Hepatic stellate cell (primary cell): ENCODE measurements around the gene CCNQ.
"Not testable (repeated sequence)": the region's sequence is repeated elsewhere in the genome, so short reads cannot be mapped to it uniquely, and the experiment has no call there.

Experiments used
- DNase-seq: peaks from one replicate; pipeline ENCODE4 v3.0.0; 2011; ENCODE audit warnings: low spot score

CCNQ gene

DNA sequence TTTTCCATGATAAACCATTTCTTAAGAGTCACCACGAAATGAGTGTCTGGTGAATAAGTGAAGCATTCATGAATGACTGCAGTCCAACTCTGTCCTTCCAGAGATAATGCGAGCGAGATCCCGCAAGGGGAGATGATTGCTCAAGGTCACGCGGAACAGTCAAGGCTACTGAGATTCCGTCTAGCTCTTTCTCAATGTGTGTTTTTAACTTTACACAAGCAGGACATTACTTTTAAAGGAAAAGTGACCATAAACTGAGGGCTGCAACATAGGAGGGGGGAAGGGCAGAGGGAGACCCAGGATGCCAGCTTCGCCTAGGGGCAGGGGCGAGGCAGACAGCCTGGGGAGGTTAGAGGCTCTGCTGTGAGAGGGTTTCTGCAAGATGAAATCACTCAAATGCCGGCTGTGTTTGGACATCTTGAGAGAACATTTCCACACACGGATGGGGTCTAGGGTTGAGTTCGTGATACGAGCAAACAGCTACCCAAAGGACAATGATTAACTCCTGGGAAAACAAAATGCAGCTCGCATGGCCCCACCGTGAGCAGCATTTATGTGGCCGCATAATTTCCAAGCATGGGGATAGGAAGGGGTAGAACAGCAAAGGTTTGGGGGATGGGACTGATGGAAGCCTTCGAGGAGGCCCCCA is 23.8 kb upstream of the CCNQ start:
- no peak for DNase-seq

DNA sequence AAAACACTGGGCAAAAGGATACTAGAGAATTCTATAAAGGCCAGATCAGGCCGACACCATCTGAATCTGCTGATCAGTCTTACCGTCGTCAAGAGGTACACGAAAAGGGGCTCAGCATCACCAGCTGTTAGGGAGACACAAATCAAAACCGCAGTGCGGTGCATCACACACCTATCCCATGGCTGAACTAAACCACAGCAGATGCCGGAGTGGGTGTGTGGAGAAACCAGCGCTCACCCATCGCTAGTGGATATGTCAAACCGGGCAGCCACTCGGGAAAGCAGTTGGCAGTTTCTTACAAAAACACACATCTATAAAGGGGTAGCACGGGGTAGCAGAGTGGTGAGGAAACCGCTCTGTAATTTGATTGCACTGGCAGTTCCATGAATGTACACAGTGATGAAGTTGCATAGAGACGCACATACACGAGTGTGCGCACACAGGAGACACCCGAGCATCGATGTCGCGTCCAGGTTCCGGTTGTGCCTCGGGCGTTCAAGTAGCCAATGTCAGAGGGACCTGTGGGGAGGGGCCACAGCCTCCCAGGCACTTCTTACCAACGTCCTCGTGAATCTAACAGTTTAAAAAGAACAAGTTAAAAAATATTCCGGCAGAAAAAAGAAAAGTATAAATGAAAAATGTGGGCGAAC is 23.1 kb upstream of the CCNQ start:
- DNase-seq: no peak

DNA sequence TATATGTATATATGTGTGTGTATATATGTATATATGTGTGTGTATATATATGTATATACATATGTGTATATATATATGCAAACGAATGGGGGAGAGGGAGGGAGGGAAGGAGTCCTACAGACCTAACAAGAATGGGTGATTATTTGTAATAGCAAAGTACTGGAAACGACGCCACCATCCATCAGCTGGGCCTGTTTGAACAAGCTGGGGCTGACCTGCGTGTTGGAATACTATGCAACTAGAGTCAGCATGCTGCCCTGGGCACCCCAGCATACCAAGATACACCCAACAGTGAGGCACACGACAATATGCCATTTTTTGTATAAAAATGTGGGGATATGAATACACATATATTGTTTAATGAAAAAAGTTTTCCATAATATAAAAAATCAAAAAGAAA is 21.6 kb upstream of the CCNQ start:
- no peak for DNase-seq

DNA sequence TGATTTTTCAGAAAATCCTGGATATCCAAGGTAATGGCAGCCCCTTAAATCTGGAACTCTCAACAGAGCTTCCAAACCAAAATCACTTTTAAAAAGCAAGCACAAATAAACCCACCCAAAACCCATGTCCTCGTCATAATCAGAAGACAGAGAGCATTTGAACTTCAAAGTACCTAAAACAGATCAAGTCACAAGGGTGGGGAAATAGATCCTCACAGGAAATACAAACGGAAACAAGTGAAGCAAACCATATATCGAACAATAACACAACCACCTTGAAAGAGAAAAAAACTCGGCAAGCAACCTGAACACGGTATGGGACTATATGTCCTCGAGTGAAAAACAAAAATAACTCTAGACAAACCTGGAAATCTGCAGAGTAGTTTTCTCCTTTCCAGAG is 15.9 kb upstream of the CCNQ start:
- DNase-seq: no peak

DNA sequence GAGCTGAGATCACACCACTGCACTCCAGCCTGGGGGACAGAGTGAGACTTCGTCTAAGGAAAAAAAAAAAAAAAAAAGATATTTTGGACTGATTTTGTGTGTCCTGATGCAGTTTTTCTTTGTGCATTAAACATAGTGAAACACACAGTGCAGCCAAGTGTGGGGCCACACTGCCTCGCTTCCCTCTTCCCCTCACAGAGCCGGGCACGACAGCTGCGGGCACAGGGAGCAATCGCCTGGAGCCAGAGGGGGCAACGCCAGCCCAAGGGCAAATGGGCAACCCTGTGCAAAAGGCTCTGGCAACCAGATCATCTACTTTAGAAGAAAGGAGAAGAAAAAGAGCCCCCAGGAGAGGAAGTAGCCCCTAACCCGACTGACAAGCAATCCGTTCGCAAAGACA is 13.5 kb upstream of the CCNQ start:
- DNase-seq: no peak

DNA sequence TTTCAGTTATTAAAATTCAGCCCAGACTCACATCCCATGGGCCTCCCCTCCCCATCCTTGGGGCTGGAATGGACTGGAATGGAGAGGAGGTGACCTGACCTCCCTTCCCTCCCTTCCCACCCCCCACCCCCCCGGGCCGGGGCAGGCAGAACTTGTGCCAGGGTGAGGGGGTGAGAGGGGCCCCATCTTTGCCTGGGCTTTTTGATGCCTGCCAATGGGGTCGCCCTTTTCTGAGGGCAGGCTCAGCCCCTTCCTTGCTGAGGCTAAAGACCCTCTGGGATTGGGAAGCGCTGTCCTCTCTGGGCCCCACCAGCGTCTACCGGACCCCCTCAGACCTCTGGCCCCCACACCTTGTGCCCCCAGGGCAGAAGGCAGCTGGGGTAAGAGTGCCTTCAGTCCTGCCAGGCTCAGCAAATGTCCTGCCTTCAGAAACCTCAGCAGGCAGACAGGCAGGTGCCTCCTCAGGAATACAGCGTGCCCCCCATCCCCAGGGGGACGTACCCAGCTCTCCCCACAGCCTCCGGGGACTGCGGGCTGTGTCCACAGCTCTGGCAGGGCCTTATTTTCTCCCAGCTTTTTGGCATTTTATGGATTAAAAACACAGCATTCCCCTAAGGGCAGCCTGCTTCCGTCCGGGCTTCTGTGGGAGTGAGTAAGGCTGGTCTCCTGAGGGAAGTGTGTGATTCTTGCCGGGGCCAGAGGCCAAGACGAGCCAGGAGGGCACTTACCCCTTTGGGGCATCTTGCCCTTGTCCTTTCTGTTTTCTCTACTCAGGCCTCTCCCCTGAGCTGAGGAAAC is 12.6 kb upstream of the CCNQ start:
- peak; percentile 41 for DNase-seq

DNA sequence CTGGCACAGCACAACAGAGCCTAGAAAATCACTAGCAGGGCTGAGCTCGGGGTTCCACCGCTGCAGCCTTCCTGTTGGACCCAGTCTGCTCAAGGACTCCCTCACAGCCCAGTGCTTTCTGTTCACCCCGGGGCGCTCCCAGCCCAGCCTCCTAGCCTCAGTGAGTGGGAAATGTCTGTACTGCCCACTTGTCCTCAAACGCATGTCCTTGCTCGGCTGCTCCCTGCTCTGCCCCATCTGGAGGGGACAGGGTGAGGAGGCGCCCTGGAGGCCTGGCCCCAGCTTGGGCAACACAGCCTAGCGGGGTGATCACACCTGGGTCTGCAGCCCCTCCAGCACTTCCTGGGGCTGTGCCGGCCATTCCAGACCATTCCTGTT is 11.9 kb upstream of the CCNQ start:
- DNase-seq: no peak

DNA sequence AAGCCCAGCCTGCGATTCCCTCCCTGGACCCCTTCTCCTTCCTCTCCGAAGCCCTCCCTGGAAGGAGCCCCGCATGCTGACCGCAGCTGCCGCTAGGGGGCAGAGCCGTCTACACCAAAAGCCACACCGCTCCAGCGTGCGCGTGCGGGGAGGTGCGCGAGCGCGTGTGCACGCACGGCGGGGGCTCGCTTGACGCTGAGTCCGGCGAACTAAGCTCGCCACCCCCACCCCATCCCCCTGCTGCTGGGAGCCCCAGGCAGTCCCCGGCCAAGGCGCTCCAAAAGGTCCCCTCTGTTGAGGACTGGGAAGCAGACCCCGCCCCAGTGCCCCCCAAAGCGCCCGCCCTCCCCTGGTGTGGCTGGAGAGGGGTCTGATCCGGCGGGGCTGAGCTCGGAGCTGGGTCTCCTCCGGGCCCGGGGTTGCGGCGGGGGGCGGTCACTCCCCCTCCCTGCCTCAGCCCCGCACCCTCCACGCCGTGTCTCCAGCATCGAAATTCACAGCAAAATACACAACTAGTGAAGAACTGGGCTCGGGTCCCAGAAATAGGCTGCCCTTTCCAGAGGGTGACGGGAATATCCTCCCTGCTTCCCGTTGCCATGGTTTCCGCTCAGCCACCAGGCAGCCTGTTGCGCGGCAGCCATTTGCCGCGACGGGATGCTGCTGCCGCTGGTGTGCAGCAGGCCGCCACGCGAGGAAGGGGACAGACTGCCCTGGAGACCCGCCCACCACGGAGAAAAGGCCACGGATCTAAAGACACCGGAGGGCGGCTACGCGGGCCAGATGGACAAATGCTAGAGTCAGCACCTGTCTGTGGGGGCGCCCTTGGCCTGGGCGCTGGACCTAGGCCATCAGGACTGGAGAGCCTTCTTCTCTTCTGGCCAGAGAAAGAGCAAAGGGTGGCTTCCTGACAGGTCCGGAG is 11.2 kb upstream of the CCNQ start:
- peak; percentile 68 for DNase-seq

DNA sequence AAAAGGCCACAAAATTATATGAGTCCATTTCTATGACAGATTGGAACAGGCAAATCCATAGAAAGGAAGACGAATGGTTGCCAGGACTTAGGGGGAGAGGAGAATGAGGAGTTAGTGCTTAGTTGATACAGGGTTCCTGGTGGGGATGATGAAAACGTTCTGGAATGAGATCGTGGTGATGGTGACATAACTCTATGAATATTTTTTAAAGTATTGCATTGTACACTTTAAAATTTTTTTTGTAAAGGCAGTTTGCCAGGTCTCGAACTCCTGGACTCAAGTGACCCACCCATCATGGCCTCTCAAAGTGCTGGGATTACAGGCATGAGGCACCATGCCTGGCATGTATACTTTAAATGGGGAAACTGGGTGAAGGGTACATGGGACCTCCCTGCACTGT is 9.9 kb upstream of the CCNQ start:
- no peak for DNase-seq

DNA sequence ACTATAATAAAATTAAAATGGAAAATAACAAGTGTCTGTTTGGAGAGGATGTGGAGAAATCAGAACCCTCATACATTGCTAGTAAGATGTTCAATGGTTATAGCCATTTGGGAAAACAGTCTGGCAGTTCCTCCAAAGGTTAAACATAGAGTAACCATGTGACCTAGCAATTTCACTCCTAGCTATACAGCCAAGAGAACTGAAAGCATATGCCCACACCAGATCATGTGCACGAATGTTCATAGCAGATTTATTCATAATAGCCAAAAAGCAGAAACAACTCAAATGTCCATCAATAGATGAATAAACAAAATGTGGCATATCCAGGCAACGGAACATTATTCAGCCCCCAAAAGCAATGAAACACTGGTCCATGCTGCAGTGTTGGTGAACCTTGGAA is 9.4 kb upstream of the CCNQ start:
- no peak for DNase-seq

DNA sequence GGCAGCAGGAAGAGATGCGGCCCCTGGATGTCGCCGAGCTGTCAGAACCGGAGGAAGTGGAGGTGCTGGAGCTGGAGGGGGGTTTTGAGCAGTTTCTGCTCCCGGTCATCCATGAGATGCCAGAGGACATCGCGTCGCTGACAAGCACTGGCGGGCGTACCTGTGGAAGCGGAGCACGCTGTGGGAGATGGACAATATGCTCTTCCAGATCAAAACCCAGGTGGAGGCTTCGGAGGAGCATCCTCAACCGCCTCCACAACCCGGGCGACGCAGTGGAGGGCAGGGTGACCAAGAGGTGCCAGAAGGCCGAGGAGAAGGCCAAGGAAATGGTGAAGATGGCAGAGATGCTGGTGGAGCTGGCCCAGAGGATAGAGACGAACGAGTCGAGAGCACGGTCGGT is 7.6 kb upstream of the CCNQ start:
- DNase-seq: no peak

DNA sequence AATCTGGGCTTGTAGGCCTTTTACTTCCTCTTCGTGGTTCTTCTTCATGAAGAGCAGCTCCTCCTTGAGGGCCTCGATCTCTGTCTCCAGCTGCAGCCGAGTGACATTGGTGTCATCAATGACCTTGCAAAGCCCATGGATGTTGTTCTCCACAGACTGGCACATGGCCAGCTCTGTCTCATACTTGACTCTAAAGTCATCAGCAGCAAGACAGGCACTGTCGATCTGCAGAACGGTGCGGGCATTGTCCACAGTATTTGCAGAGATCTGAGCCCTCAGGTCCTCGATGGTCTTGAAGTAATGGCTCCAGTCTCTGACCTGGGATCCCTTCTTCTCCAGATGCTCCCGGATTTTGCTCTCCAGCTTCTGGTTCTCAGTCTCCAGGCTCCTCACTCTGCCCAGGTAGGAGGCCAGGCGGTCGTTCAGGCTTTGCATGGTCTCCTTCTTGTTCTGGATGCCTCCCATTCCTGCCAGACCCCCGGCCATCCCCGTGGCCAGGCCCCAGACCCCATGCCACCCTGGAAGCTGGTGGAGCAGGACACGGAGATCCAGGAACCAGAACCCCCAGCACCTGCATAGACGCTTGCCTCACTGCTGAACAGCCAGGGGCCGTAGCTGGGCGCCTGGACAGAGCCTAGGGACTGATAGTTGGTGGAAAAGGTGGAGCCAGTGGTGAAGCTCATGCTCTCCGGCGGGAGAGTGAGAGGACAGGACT is 5.9 kb upstream of the CCNQ start:
- not testable (repeated sequence) for DNase-seq

DNA sequence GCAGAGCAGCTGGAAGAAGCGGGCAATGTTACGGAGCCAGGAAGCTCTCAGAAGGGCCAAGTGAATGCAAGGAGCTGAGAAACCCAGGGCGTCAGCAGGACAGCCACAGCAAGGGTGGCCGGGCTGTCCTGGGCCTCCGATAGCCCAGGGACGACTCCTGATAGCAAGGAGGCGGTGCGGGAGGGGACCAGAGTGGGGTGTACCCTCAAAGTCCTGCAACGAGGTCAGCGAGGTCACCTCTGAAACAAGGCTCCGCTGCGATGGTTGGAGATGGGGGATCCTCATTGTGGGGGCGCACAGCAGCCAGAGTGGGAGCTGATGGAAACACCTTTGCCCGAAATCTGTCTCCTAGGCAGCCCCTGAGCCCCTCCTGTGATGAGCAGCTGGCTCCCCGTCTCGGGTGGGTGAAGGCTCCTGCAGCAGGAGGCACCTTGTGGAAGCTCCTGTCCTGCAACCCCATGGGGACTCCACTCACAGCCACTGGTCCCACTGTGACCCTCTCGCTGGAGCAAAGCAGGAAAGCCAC is 4.3 kb upstream of the CCNQ start:
- no peak for DNase-seq

DNA sequence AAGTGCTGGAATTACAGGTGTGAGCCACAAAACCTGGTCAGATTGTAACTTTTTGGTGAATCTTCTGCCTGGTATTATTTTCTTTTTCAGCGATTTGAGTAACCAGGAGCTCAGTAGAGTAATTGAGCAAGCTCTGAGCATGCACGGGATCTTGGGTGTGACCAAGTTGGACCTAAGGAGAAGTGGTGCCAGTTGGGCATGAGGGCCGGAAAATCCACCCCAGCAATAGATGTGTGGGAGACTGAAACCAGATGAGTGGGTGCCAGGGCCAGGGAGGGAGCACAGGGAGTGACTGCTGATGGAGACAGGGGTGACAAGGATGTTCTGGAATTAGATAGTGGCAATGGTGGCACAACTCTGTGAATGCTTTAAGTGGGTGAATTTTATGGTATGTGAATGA is 3.7 kb upstream of the CCNQ start:
- DNase-seq: no peak

DNA sequence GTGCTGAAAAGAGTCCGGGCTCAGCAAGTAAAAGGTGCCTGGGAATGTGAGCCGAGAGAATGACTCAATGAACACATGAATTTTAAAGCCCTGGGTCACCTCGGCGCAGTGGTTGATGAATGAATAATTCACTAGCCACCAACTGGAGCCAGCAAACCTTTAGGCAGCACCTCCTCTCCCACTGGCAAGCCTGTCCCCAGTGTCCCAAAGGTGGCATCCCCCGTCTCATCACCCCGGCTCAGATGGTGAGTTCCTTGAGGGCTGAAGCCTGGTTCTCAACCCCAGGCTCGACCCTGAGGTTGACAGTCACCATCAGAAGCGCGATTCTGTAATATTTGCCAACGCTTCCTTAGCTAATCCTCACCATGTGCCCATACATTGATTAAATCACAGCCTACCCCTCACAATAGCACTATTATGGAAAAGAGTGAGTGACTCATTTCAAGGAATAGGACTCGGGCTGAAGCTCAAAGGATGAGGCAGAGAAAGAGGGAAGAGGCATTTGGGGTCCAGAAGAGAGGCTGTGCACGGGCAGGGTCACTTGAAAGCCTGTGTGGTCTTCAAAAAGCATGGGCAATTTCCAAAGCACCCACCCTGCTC is 2.7 kb upstream of the CCNQ start:
- no peak for DNase-seq

DNA sequence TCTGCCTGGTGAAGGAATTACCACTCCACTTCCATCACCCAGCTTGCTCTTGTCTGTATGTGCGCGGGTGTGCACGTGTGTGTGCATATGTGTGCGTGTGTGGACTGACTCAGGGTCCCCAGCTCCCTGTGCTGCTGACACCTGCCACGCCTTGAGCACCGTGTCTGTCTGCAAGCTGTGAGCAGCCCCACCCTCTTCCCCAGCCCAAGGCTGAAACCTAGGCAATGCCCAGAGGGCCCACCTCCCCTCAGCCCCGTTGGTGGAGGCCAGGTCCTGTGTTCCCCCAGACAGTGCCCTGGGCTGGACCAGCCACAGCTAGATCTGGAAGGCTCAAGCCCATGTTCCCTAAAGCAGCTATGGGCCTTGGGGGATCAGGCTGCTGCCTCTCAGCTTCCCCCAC is 2.0 kb upstream of the CCNQ start:
- DNase-seq: no peak

DNA sequence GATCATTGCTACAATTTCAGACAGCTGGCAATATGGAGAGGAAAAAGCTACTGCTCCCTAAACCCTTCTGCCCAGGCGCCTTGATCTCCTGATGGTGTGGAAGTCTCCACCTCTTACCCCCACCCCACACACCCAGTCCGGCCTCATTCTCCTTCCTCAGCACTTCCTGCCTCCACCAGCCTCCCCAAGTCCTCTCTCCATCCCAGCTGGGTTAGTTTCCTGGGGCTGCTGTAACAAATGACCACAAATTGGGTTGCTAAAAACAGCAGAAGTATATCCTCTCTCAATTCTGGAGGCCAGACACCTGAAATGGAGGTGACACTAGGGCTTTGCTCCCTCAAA is 1.1 kb upstream of the CCNQ start:
- DNase-seq: no peak

DNA sequence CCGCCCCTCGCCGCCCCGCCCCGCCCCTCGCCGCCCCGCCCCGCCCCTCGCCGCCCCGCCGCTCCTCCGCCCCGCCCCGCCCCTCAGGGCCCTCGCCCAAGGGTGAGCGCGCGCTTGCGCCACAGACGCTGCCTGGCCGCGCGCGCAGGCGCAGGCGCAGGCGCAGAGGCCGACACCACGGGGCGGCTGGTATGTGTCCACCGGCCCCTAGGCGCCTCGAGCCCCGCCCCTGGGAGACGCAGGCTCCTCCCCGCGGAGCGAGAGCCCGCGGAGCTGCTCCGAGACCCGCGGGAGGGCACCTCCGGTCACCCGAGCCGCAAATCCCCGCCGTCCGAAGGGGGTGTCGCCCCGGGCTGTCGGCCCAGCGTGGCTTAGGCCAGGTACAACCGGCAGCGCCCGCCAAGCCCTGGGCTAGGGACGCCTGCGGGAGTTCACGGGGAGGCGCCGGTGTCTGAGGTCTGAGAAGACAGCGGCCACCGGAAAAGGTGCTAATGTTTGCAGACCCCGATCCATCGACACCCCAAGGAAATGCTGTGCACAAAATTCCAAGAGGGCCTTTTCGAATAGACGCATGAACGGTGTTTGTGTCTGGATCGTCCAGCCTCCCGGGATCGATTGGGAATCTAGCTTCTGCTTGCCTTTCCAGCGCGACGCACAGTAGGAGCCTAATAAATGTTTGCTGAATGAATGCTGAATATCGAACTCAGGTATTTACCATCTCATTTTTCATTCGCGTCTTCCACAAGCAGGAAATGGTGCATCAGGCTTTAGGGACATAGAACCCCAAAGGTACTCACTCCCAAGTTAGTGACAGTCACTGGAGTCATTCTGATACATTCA is 473 bp upstream of the CCNQ start:
- peak; percentile 91 for DNase-seq

DNA sequence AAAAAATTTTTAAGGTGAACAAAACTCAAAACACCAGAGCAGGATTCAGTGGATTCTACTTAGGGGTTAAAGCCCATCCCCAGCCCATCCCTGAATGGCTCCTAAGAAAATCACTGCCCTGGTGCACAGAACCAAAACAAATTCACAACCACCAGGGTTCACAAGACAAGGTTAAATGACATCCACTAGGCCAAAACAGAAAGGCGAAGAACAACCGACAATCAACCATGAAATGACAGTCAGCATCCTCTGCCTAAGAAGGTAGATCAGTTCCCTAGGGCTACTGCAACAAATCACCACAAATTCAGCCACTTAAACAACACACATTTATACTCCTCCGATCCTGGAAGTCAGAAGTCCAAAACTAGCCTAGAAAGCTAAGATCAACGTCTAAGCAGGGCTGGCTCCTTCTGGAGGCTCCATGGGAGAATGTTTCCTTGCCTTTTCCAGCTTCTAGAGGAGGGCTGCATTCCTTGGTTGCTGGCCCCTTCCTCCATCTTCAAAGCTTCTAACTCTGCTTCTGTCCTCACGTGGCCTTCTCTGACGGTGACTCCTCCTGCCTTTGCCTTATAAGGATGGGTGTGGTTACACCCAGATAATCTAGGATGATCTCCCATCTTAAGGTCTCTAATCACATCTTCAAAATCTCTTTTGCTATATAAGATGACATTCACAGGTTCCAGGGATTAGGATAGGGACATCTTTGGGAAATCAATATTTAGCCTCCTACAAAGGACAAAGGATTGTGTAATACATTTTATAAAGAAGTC is 1.8 kb downstream of the CCNQ start:
- no peak for DNase-seq
